A549 (cell line): Measurements from ENCODE around the gene TRAF3IP1.

ENCODE experiments used
- CTCF ChIP-seq: fragments of >200 bp; sonication (Bioruptor Twin); formaldehyde crosslinking; IDR thresholded peaks from 3 replicates; pipeline ENCODE4 v1.5.1; 2016
- ESRRA ChIP-seq: fragments of 150-350 bp; IDR thresholded peaks from 2 replicates; pipeline ENCODE4 v1.6.1; 2014; ENCODE audit warnings: mild to moderate bottlenecking, low read length, borderline replicate concordance
- FOSL2 ChIP-seq, 2 experiments: fragments of 450-650 bp in 1 of 2; fragments of >200 bp in 1 of 2; sonication (Bioruptor Twin) in 1 of 2; formaldehyde crosslinking; IDR thresholded peaks; 2 replicates each; pipeline versions ENCODE4 v1.5.0 to v1.6.1; 2016 to 2020; ENCODE audit warnings: mild to moderate bottlenecking in 1 of 2, moderate library complexity in 1 of 2
- NR3C1 ChIP-seq: fragments of >200 bp; sonication (Bioruptor Twin); formaldehyde crosslinking; IDR thresholded peaks from 3 replicates; pipeline ENCODE4 v1.6.1; 2017
- POLR2A ChIP-seq: IDR thresholded peaks from 2 replicates; pipeline ENCODE4 v1.6.1; 2012; ENCODE audit warnings: mild to moderate bottlenecking, low read length
- RAD21 ChIP-seq, 2 experiments: fragments of >200 bp in 1 of 2; sonication (Bioruptor Twin) in 1 of 2; formaldehyde crosslinking in 1 of 2; IDR thresholded peaks in 1 of 2; conservative IDR thresholded peaks in 1 of 2; 2 replicates in 1 of 2; 3 replicates in 1 of 2; pipeline ENCODE4 v1.6.1; 2012 to 2018; ENCODE audit warnings: inconsistent platforms in 1 of 2
- REST ChIP-seq: fragments of 200-600 bp; sonication (generic); IDR thresholded peaks from 2 replicates; pipeline ENCODE4 v1.6.1; 2016; ENCODE audit warnings: antibody characterized with exemption, mild to moderate bottlenecking, moderate library complexity
- RFX5 ChIP-seq: fragments of 450-650 bp; IDR thresholded peaks from 2 replicates; pipeline ENCODE4 v1.7.1; 2014; ENCODE audit warnings: antibody characterized with exemption, mild to moderate bottlenecking, moderate library complexity
- TP53 ChIP-seq: fragments of 250-450 bp; sonication (Bioruptor Pico); IDR thresholded peaks from 2 replicates; pipeline ENCODE4 v1.5.0; 2021; ENCODE audit warnings: mild to moderate bottlenecking, moderate library complexity

- TF ChIP-seq NR3C1 (no peak), CTCF (no peak), REST (no peak), TP53 (CRISPR knock-in tag) (no peak), RFX5 (no peak), ESRRA (no peak), RAD21 (conservative IDR thresholded peaks at IDR 0.05 in 1 of 2, IDR thresholded peaks at IDR 0.05 in 1 of 2) (no peak), FOSL2 (IDR thresholded peaks at IDR 0.05) (no peak), FOSL2 (CRISPR knock-in tag; IDR thresholded peaks at IDR 0.05) (no peak), POLR2A (no peak)
These were observed 23.5 kb upstream of the TRAF3IP1 start for GRCh38 chr2:238296638-238297457.
